ENCODE results near the gene CNTN5.

The CNTN5 gene

GRCh38 chr11:99960536-99960935 is 939.8 kb downstream of the CNTN5 start:
- no peak for DNase-seq

- DNase-seq: no peak
Observed at GRCh38 chr11:99968336-99968735, 947.6 kb downstream of the CNTN5 start.

- no peak for DNase-seq
Observed at GRCh38 chr11:99973993-99974392, 953.2 kb downstream of the CNTN5 start.

GRCh38 chr11:99979042-99979441 is 958.3 kb downstream of the CNTN5 start:
- DNase-seq: no peak

- no peak for DNase-seq
Observed at GRCh38 chr11:99987821-99988470, 967.2 kb downstream of the CNTN5 start.

- DNase-seq: no peak
Observed at GRCh38 chr11:99988471-99988837, 967.7 kb downstream of the CNTN5 start.

GRCh38 chr11:100003985-100004384 is 983.2 kb downstream of the CNTN5 start:
- no peak for DNase-seq

- no peak for DNase-seq
Observed at GRCh38 chr11:100004541-100004940, 983.8 kb downstream of the CNTN5 start.

- DNase-seq: no peak
Observed at GRCh38 chr11:100008417-100008816, 987.7 kb downstream of the CNTN5 start.

- no peak for DNase-seq
Observed at GRCh38 chr11:100009728-100010127, 989.0 kb downstream of the CNTN5 start.

- no peak for DNase-seq
Observed at GRCh38 chr11:100010393-100010792, 989.6 kb downstream of the CNTN5 start.

GRCh38 chr11:100011697-100012096 is 990.9 kb downstream of the CNTN5 start:
- DNase-seq: no peak

GRCh38 chr11:100013011-100013410 is 992.3 kb downstream of the CNTN5 start:
- DNase-seq: no peak

GRCh38 chr11:100031973-100032372 is 1011.2 kb downstream of the CNTN5 start:
- DNase-seq: no peak

- DNase-seq: no peak
Observed at GRCh38 chr11:100061006-100061405, 1040.3 kb downstream of the CNTN5 start.

- DNase-seq: no peak
Observed at GRCh38 chr11:100066399-100066798, 1045.7 kb downstream of the CNTN5 start.

- no peak for DNase-seq
Observed at GRCh38 chr11:100068116-100068515, 1047.4 kb downstream of the CNTN5 start.

GRCh38 chr11:100072131-100072530 is 1051.4 kb downstream of the CNTN5 start:
- no peak for DNase-seq

- no peak for DNase-seq
Observed at GRCh38 chr11:100080381-100080780, 1059.6 kb downstream of the CNTN5 start.

- DNase-seq: no peak
Observed at GRCh38 chr11:100080821-100081220, 1060.1 kb downstream of the CNTN5 start.

- no peak for DNase-seq
Observed at GRCh38 chr11:100093698-100094097, 1072.9 kb downstream of the CNTN5 start.

- no peak for DNase-seq
Observed at GRCh38 chr11:100094121-100094865, 1073.5 kb downstream of the CNTN5 start.

GRCh38 chr11:100095809-100096208 is 1075.1 kb downstream of the CNTN5 start:
- no peak for DNase-seq

GRCh38 chr11:100098560-100098959 is 1077.8 kb downstream of the CNTN5 start:
- no peak for DNase-seq
